Right atrium auricular region (tissue), 2 donors: ENCODE measurements around the gene CFAP251. TPM values are rescaled to one million over a fixed set of nuclear protein-coding genes. Genes with fewer than 3 reads are reported as not detected.

Experiments used
- DNase-seq: peaks from one replicate; pipeline ENCODE4 v3.0.0-alpha.2; 2019; ENCODE audit warnings: low spot score
- H3K27ac ChIP-seq, 2 donors: fragments of 200-600 bp; sonication (generic); 1 replicate in 1 of 2; 2 replicates in 1 of 2; pipeline ENCODE4 v1.5.1; 2016 to 2019
- H3K27me3 ChIP-seq, 2 donors: fragments of 200-600 bp; sonication (generic); one replicate each; pipeline versions ENCODE4 v1.5.1 to v1.6.0; 2017 to 2019
- H3K36me3 ChIP-seq: fragments of 200-600 bp; sonication (generic); one replicate; pipeline ENCODE4 v1.5.1; 2016
- H3K4me1 ChIP-seq, 2 donors: fragments of 200-600 bp; sonication (generic); one replicate each; pipeline versions ENCODE4 v1.5.1 to v1.6.0; 2017 to 2019
- H3K4me3 ChIP-seq, 2 donors: fragments of 200-600 bp; sonication (generic); 1 replicate in 1 of 2; 2 replicates in 1 of 2; pipeline ENCODE4 v1.5.1; 2017 to 2019; ENCODE audit warnings: mild to moderate bottlenecking in 1 of 2, moderate library complexity in 1 of 2
- H3K9me3 ChIP-seq, 2 donors: fragments of 200-600 bp; sonication (generic); one replicate each; pipeline ENCODE4 v1.5.1; 2019
- CTCF ChIP-seq, 2 donors: fragments of 200-600 bp; sonication (generic); IDR thresholded peaks; one replicate each; pipeline ENCODE4 v1.5.1; 2019; ENCODE audit warnings: antibody characterized with exemption in 2 of 2
- total RNA-seq, 2 donors: library from RNA; depleted of rRNA; stranded (reverse); fragments of >200 nt; gene quantifications; one replicate each; pipeline ENCODE4 v1.1.0, GENCODE V29; 2016

The CFAP251 gene
- total RNA-seq, 2 donors from 2014 or later: 1.0 to 2.2 TPM

GRCh38 chr12:121892673-121893561 is 25.5 kb upstream of the CFAP251 start:
- DNase-seq: no peak
- Histone ChIP-seq H3K4me3 (no peak overlapping the region), H3K27ac (no peak overlapping the region), H3K4me1 (peaks cover 0 to 23% of the 10 kb centered on the region in 2 donors), H3K27me3 (no peaks in the 10 kb centered on the region), H3K9me3 (no peaks in the 10 kb centered on the region), H3K36me3 (peaks cover 28% of the 10 kb centered on the region)
- TF ChIP-seq CTCF (IDR thresholded peaks at IDR 0.05): no peak

GRCh38 chr12:121893961-121894460 is 24.4 kb upstream of the CFAP251 start:
- Histone ChIP-seq H3K27ac (no peak overlapping the region), H3K4me3 (no peak overlapping the region), H3K9me3 (no peaks in the 10 kb centered on the region), H3K36me3 (peaks cover 29% of the 10 kb centered on the region), H3K4me1 (peaks cover 0 to 23% of the 10 kb centered on the region in 2 donors), H3K27me3 (no peaks in the 10 kb centered on the region)
- DNase-seq: no peak
- no peak for TF ChIP-seq CTCF (IDR thresholded peaks at IDR 0.05)

GRCh38 chr12:121894633-121895032 is 23.8 kb upstream of the CFAP251 start:
- H3K36me3 ChIP-seq: peaks cover 36% of the 10 kb centered on the region
- no peaks in the 10 kb centered on the region for H3K27me3 ChIP-seq
- DNase-seq: no peak
- H3K4me1 ChIP-seq: peaks cover 0 to 18% of the 10 kb centered on the region in 2 donors
- TF ChIP-seq CTCF (IDR thresholded peaks at IDR 0.05): peak in 1 of 2 donors; percentile 24
- H3K9me3 ChIP-seq: no peaks in the 10 kb centered on the region
- H3K27ac ChIP-seq: no peak overlapping the region
- no peak overlapping the region for H3K4me3 ChIP-seq

- DNase-seq: no peak
- Histone ChIP-seq H3K36me3 (peaks cover 67% of the 10 kb centered on the region), H3K27me3 (no peaks in the 10 kb centered on the region), H3K9me3 (no peaks in the 10 kb centered on the region), H3K27ac (no peak overlapping the region), H3K4me1 (peaks cover 0 to 6% of the 10 kb centered on the region in 2 donors), H3K4me3 (no peak overlapping the region)
- TF ChIP-seq CTCF (IDR thresholded peaks at IDR 0.05): no peak
Measured at GRCh38 chr12:121898287-121898686, 20.1 kb upstream of the CFAP251 start.

- Histone ChIP-seq H3K9me3 (no peaks in the 10 kb centered on the region), H3K4me1 (no peaks in the 10 kb centered on the region), H3K27ac (no peak overlapping the region), H3K27me3 (no peaks in the 10 kb centered on the region), H3K36me3 (peaks cover 80% of the 10 kb centered on the region), H3K4me3 (no peak overlapping the region)
- no peak for TF ChIP-seq CTCF (IDR thresholded peaks at IDR 0.05)
- no peak for DNase-seq
Measured at GRCh38 chr12:121899590-121899989, 18.8 kb upstream of the CFAP251 start.
